Duodenal mucosa (tissue), 2 donors: ENCODE measurements around the gene PITX3.

Source experiments
- H3K27ac ChIP-seq: one replicate; pipeline ENCODE4 v1.7.0; 2013; ENCODE audit warnings: low read depth, low read length
- H3K27me3 ChIP-seq, 2 donors: one replicate each; pipeline ENCODE4 v1.7.0; 2013; ENCODE audit warnings: low read length in 2 of 2, control low read depth in 1 of 2; ENCODE audit not compliant: insufficient read depth in 2 of 2, control insufficient read depth in 1 of 2
- H3K36me3 ChIP-seq, 2 donors: one replicate each; pipeline ENCODE4 v1.7.0; 2013; ENCODE audit warnings: low read length in 2 of 2, control low read depth in 1 of 2; ENCODE audit not compliant: insufficient read depth in 2 of 2, control insufficient read depth in 1 of 2
- H3K4me1 ChIP-seq, 2 donors: one replicate each; pipeline ENCODE4 v1.7.0; 2013; ENCODE audit warnings: low read length in 2 of 2, control low read depth in 1 of 2; ENCODE audit not compliant: insufficient read depth in 2 of 2, control insufficient read depth in 1 of 2
- H3K4me3 ChIP-seq, 2 donors: one replicate each; pipeline ENCODE4 v1.7.0; 2013; ENCODE audit warnings: low read length in 2 of 2, low read depth in 1 of 2
- H3K9ac ChIP-seq, 2 donors: one replicate each; pipeline ENCODE4 v1.7.0; 2013; ENCODE audit warnings: low read length in 2 of 2, low read depth in 1 of 2
- H3K9me3 ChIP-seq, 2 donors: one replicate each; pipeline ENCODE4 v1.7.0; 2013; ENCODE audit warnings: low read length in 2 of 2, control low read depth in 1 of 2; ENCODE audit not compliant: control insufficient read depth in 1 of 2

The PITX3 gene

DNA sequence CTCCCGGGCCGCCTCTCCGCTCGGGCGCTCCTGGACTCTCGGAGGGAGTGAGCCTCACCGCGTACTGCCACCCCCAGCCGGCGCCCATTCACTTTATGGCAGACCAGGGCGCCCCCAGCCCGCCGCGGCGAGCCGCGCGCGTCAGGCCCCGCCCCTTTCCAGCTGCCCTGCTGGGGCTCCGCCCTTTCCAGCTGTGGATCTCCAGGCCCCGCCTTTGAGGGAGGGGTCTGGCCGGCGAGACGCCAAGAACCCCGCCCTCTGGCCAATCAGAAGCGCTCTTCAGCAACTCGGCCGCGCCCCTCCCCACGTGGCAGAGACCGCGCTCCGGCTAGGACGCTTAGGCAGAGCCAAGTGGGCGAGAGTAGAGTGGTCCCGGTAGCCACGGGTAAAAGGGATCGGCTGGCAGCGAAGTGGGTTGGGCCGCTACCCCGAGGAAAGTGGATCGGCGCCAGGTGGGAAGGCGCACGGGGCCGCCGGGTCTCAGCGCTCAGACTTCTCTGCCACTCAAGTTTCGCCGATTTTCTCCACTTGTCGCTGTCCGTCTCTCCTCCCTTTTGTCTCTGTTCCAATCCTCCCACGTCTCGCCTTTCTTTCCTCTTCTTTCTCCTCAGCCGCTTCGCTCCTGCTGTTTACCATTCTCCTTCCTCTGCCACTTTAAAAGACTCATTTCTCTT is at the start of gene PITX3:
PITX3 (minus strand) TSS at position 69 of the 674 bp plus-strand sequence. CDS start 9,432 bp downstream, outside the sequence.
- Histone ChIP-seq H3K9me3 (no peaks in the 10 kb centered on the region), H3K36me3 (no peaks in the 10 kb centered on the region), H3K27ac (no peak within 1 kb of the TSS), H3K4me1 (peaks cover 18 to 34% of the 10 kb centered on the region in 2 donors), H3K4me3 (peak within 1 kb of the TSS; percentile 74 to 79), H3K27me3 (peaks cover 22 to 33% of the 10 kb centered on the region in 2 donors), H3K9ac (peak within 1 kb of the TSS in 1 of 2 donors; percentile 26)

DNA sequence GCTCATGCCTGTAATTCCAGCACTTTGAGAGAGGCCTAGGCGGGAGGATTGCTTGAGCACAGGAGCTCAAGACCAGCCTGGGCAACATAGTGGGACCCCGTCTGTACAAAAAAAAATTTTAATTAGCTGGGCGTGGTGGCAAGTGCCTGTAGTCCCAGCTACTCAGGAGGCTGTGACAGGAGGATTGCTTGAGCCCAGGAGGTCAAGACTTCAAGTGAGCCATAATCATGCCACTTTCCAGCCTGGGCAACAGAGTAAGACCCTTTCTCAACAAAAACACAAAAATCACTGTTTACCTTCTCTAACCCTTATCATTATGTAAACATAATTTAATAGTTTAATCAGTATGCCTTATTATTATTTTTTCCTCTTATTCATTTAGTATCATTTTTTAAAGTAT is 48.5 kb upstream of the PITX3 start:
- Histone ChIP-seq H3K9ac (no peak overlapping the region), H3K4me1 (no peaks in the 10 kb centered on the region)

GRCh38 chr10:102289356-102289755 is 48.0 kb upstream of the PITX3 start:
- H3K9me3 ChIP-seq, result no peaks in the 10 kb centered on the region
- no peaks in the 10 kb centered on the region for H3K27me3 ChIP-seq
- no peak overlapping the region for H3K4me3 ChIP-seq
- H3K9ac ChIP-seq, result no peak overlapping the region
- peaks cover 5 to 9% of the 10 kb centered on the region in 2 donors for H3K36me3 ChIP-seq
- no peaks in the 10 kb centered on the region for H3K4me1 ChIP-seq
- no peak overlapping the region for H3K27ac ChIP-seq

More for the DNA sequence above, 48.5 kb upstream of the PITX3 start:
- H3K4me3 ChIP-seq, result no peak overlapping the region
- peaks cover 5 to 9% of the 10 kb centered on the region in 2 donors for H3K36me3 ChIP-seq
- no peaks in the 10 kb centered on the region for H3K9me3 ChIP-seq
- no peak overlapping the region for H3K27ac ChIP-seq
- no peaks in the 10 kb centered on the region for H3K27me3 ChIP-seq

- Histone ChIP-seq H3K27me3 (no peaks in the 10 kb centered on the region), H3K4me1 (peaks cover 5 to 9% of the 10 kb centered on the region in 2 donors), H3K36me3 (peaks cover 5 to 9% of the 10 kb centered on the region in 2 donors), H3K9ac (no peak overlapping the region), H3K4me3 (no peak overlapping the region), H3K27ac (no peak overlapping the region), H3K9me3 (no peaks in the 10 kb centered on the region)
Observed at GRCh38 chr10:102287991-102288390, 46.7 kb upstream of the PITX3 start.

- no peak overlapping the region for H3K4me3 ChIP-seq
- H3K36me3 ChIP-seq, result peaks cover 5 to 9% of the 10 kb centered on the region in 2 donors
- H3K9me3 ChIP-seq, result no peaks in the 10 kb centered on the region
- H3K4me1 ChIP-seq, result peaks cover 6 to 11% of the 10 kb centered on the region in 2 donors
- H3K27ac ChIP-seq, result no peak overlapping the region
- no peaks in the 10 kb centered on the region for H3K27me3 ChIP-seq
- H3K9ac ChIP-seq, result no peak overlapping the region
Observed at GRCh38 chr10:102287538-102287937, 46.2 kb upstream of the PITX3 start.

- Histone ChIP-seq H3K36me3 (peaks cover 5 to 9% of the 10 kb centered on the region in 2 donors), H3K27ac (no peak overlapping the region), H3K27me3 (no peaks in the 10 kb centered on the region), H3K4me3 (no peak overlapping the region), H3K9me3 (no peaks in the 10 kb centered on the region), H3K4me1 (peaks cover 6 to 11% of the 10 kb centered on the region in 2 donors), H3K9ac (no peak overlapping the region)
Observed at GRCh38 chr10:102286216-102286615, 44.9 kb upstream of the PITX3 start.

DNA sequence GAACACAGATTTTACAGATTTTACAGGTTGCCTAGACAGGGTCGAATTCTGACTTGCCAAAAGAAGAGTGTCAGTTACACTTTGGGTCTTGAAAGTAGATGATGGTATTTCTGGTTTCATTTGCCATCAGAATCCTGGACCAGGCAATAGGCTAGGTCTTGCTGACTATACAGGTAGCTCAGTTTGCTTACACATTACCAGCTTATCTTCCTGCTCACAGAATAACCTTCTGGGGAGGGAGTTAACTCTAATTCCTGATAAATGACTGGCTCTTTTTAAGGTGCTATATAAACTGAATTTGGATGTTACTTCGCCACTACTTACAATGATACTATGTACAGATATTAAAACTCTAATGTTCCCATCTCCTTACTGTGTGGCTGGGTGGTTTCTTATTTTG is 43.8 kb upstream of the PITX3 start:
- no peak overlapping the region for H3K9ac ChIP-seq
- H3K27me3 ChIP-seq, result no peaks in the 10 kb centered on the region
- H3K36me3 ChIP-seq, result peaks cover 5 to 9% of the 10 kb centered on the region in 2 donors
- H3K27ac ChIP-seq, result no peak overlapping the region
- H3K4me3 ChIP-seq, result no peak overlapping the region
- H3K4me1 ChIP-seq, result peaks cover 12 to 21% of the 10 kb centered on the region in 2 donors
- H3K9me3 ChIP-seq, result no peaks in the 10 kb centered on the region

GRCh38 chr10:102284531-102284930 is 43.2 kb upstream of the PITX3 start:
- Histone ChIP-seq H3K27ac (no peak overlapping the region), H3K9ac (no peak overlapping the region), H3K36me3 (peaks cover 5 to 9% of the 10 kb centered on the region in 2 donors), H3K4me1 (peaks cover 18 to 27% of the 10 kb centered on the region in 2 donors), H3K27me3 (no peaks in the 10 kb centered on the region), H3K9me3 (no peaks in the 10 kb centered on the region), H3K4me3 (no peak overlapping the region)

GRCh38 chr10:102283890-102284289 is 42.6 kb upstream of the PITX3 start:
- Histone ChIP-seq H3K4me3 (no peak overlapping the region), H3K9me3 (no peaks in the 10 kb centered on the region), H3K4me1 (peaks cover 20 to 30% of the 10 kb centered on the region in 2 donors), H3K27ac (no peak overlapping the region), H3K9ac (no peak overlapping the region), H3K27me3 (no peaks in the 10 kb centered on the region), H3K36me3 (peaks cover 5 to 6% of the 10 kb centered on the region in 2 donors)

DNA sequence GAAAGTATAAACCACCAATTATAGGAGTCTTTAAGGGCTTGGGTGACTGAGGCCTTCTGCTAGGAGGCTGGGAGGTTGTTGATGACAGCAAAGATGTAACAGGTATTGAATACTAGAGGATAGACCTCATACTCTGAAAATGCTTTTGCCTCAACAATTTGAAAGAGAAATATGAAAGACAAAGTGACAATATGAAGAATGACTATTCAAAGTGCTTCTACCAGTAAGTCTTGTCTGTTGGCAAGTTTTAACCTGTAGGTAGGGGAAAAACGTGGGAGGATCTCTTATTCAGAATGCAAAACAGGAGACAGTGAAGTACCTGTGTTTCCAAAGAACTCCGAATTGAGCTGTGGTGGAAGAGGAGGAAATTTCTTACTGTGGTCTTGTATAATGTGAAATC is 42.2 kb upstream of the PITX3 start:
- H3K27me3 ChIP-seq, result no peaks in the 10 kb centered on the region
- peaks cover 20 to 30% of the 10 kb centered on the region in 2 donors for H3K4me1 ChIP-seq
- H3K9me3 ChIP-seq, result no peaks in the 10 kb centered on the region
- H3K36me3 ChIP-seq, result peaks cover 5 to 6% of the 10 kb centered on the region in 2 donors
- no peak overlapping the region for H3K27ac ChIP-seq
- H3K4me3 ChIP-seq, result no peak overlapping the region
- H3K9ac ChIP-seq, result no peak overlapping the region
